Measurements from ENCODE around the gene HOXB8.

HOXB8 gene

GRCh38 chr17:48591255-48592056 is 23.6 kb downstream of the HOXB8 start:
- Histone ChIP-seq H3K27me3 (peaks cover 100% of the 10 kb centered on the region), H3K4me1 (no peaks in the 10 kb centered on the region), H3K4me3 (no peak overlapping the region), H3K27ac (no peak overlapping the region), H4K20me1 (peaks cover 97% of the 10 kb centered on the region), H3K4me2 (no peak overlapping the region), H3K9me3 (no peaks in the 10 kb centered on the region), H3K36me3 (no peaks in the 10 kb centered on the region), H3K9ac (no peak overlapping the region)
- TF ChIP-seq Cebpa-rat (IDR thresholded peaks at IDR 0.05): no peak

GRCh38 chr17:48590607-48591161 is 24.4 kb downstream of the HOXB8 start:
- no peak overlapping the region for H3K27ac ChIP-seq
- no peaks in the 10 kb centered on the region for H3K36me3 ChIP-seq
- peaks cover 3% of the 10 kb centered on the region; the same call in 1 of the 2 replicates for H3K4me1 ChIP-seq
- H3K9ac ChIP-seq: no peak overlapping the region
- H3K4me3 ChIP-seq: no peak overlapping the region
- no peak for TF ChIP-seq Cebpa-rat (IDR thresholded peaks at IDR 0.05)
- H3K9me3 ChIP-seq: no peaks in the 10 kb centered on the region
- no peak overlapping the region for H3K4me2 ChIP-seq
- peaks cover 100% of the 10 kb centered on the region for H3K27me3 ChIP-seq
- peaks cover 97% of the 10 kb centered on the region for H4K20me1 ChIP-seq

- no peak for TF ChIP-seq Cebpa-rat (IDR thresholded peaks at IDR 0.05)
- peaks cover 100% of the 10 kb centered on the region for H3K27me3 ChIP-seq
Measured at GRCh38 chr17:48589831-48590606, 25.1 kb downstream of the HOXB8 start, which contains the start of gene HOXB3. TSS of gene HOXB3 (minus strand) at chr17:48590241. CDS start at chr17:48552474, 37,767 bp downstream.

GRCh38 chr17:48589060-48589830 is 25.8 kb downstream of the HOXB8 start:
- H3K27ac ChIP-seq: no peak overlapping the region
- H3K9ac ChIP-seq: no peak overlapping the region
- H3K36me3 ChIP-seq: no peaks in the 10 kb centered on the region
- no peak for TF ChIP-seq Cebpa-rat (IDR thresholded peaks at IDR 0.05)
- no peaks in the 10 kb centered on the region for H3K9me3 ChIP-seq
- peaks cover 5% of the 10 kb centered on the region; the same call in 1 of the 2 replicates for H3K4me1 ChIP-seq
- peaks cover 100% of the 10 kb centered on the region for H3K27me3 ChIP-seq
- H3K4me2 ChIP-seq: no peak overlapping the region
- peaks cover 94% of the 10 kb centered on the region for H4K20me1 ChIP-seq
- no peak overlapping the region for H3K4me3 ChIP-seq

More at GRCh38 chr17:48589831-48590606, 25.1 kb downstream of the HOXB8 start, which contains the start of gene HOXB3:
- Histone ChIP-seq H3K9ac (no peak within 1 kb of the TSS), H4K20me1 (peaks cover 97% of the 10 kb centered on the region), H3K9me3 (no peaks in the 10 kb centered on the region), H3K27ac (no peak within 1 kb of the TSS), H3K4me3 (no peak within 1 kb of the TSS), H3K36me3 (no peaks in the 10 kb centered on the region), H3K4me2 (no peak within 1 kb of the TSS), H3K4me1 (peaks cover 5% of the 10 kb centered on the region; the same call in 1 of the 2 replicates)

- H3K9ac ChIP-seq: no peak overlapping the region
- H3K27ac ChIP-seq: no peak overlapping the region
- peaks cover 97% of the 10 kb centered on the region for H4K20me1 ChIP-seq
- no peaks in the 10 kb centered on the region for H3K9me3 ChIP-seq
- no peak overlapping the region for H3K4me3 ChIP-seq
- TF ChIP-seq Cebpa-rat (IDR thresholded peaks at IDR 0.05): no peak
- peaks cover 100% of the 10 kb centered on the region for H3K27me3 ChIP-seq
- H3K4me1 ChIP-seq: peaks cover 5% of the 10 kb centered on the region; the same call in 1 of the 2 replicates
- H3K36me3 ChIP-seq: no peaks in the 10 kb centered on the region
- no peak overlapping the region for H3K4me2 ChIP-seq
Measured at GRCh38 chr17:48588528-48588927, 26.6 kb downstream of the HOXB8 start.

GRCh38 chr17:48588074-48588415 is 27.0 kb downstream of the HOXB8 start:
- Histone ChIP-seq H4K20me1 (peaks cover 97% of the 10 kb centered on the region), H3K27me3 (peaks cover 100% of the 10 kb centered on the region), H3K36me3 (no peaks in the 10 kb centered on the region), H3K9me3 (no peaks in the 10 kb centered on the region), H3K27ac (no peak overlapping the region), H3K9ac (no peak overlapping the region), H3K4me1 (peaks cover 5% of the 10 kb centered on the region; the same call in 1 of the 2 replicates), H3K4me2 (no peak overlapping the region), H3K4me3 (no peak overlapping the region)
- no peak for TF ChIP-seq Cebpa-rat (IDR thresholded peaks at IDR 0.05)

- no peaks in the 10 kb centered on the region for H3K36me3 ChIP-seq
- H3K4me3 ChIP-seq: no peak overlapping the region
- H3K4me2 ChIP-seq: no peak overlapping the region
- H3K27ac ChIP-seq: no peak overlapping the region
- peaks cover 5% of the 10 kb centered on the region; the same call in 1 of the 2 replicates for H3K4me1 ChIP-seq
- no peak for TF ChIP-seq Cebpa-rat (IDR thresholded peaks at IDR 0.05)
- H3K9me3 ChIP-seq: no peaks in the 10 kb centered on the region
- peaks cover 100% of the 10 kb centered on the region for H3K27me3 ChIP-seq
- peaks cover 97% of the 10 kb centered on the region for H4K20me1 ChIP-seq
- no peak overlapping the region for H3K9ac ChIP-seq
Measured at GRCh38 chr17:48587276-48588073, 27.6 kb downstream of the HOXB8 start.

GRCh38 chr17:48586355-48587258 is 28.5 kb downstream of the HOXB8 start:
- Histone ChIP-seq H3K4me3 (no peak overlapping the region), H3K27ac (no peak overlapping the region), H3K9ac (no peak overlapping the region), H3K27me3 (peaks cover 100% of the 10 kb centered on the region), H3K4me1 (peaks cover 10% of the 10 kb centered on the region; the same call in 1 of the 2 replicates), H3K9me3 (no peaks in the 10 kb centered on the region), H4K20me1 (peaks cover 97% of the 10 kb centered on the region), H3K36me3 (no peaks in the 10 kb centered on the region), H3K4me2 (no peak overlapping the region)
- no peak for TF ChIP-seq Cebpa-rat (IDR thresholded peaks at IDR 0.05)

Measured in BLaER1 (cell line).